Endometrial microvascular endothelial cells (primary cell): Measurements from ENCODE around the gene ODF2L. TPM values are rescaled to one million over a fixed set of nuclear protein-coding genes. Genes with fewer than 3 reads are reported as not detected.

Experiments
- in situ Hi-C: cut with HindIII; loops from 2 replicates; pipeline ENCODE4 v1.10.0; 2017; ENCODE audit warnings: low sequenced_read_pairs, low pct_unique_long_range_greater_than_20kb; ENCODE audit errors: inconsistent ontology term
- total RNA-seq: library from RNA; depleted of rRNA; stranded (reverse); fragments of >200 nt; gene quantifications from one replicate; pipeline ENCODE4 v1.2.3, GENCODE V29; 2015; ENCODE audit errors: inconsistent ontology term

The ODF2L gene
- total RNA-seq, 1 donor from 2014 or later = 27.9 TPM

DNA sequence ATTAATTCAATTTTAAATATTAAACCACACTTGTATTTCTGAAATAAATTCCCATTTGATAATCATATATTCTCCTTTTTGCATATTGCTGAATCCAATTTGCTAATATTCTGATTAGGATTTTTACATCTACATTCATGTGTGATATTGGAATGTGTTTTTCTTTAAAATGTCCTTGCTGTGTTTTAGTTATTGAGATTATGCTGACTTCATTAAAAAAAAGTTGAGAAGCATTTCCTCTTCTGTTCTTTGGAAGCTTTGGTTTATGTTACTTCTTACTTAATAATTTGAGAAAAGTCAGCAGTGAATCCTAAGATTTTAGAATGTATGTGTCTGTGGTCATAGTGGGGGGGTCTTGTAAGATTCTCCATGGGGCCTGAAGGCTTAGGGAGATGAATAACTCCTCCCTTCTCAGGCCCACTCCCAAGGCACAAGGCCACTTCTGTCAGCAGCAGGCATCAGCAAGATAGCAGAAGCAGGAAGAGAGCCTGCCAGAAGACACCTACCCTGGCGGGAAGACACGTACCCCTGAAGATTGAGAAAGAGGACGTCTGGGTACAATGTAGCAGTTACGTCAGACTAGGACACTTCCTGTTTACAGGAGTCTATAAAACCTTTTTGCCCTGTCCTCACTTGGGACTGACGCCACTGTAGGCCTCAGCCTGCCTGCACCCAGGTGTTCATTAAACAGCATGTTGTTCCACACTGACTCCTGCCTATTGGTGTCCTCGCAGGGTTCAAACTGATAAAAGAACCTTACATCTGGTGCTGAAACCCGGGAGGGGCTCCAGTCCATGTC, 56.9 kb downstream of the ODF2L start:
- in situ Hi-C loops = no loop called here

DNA sequence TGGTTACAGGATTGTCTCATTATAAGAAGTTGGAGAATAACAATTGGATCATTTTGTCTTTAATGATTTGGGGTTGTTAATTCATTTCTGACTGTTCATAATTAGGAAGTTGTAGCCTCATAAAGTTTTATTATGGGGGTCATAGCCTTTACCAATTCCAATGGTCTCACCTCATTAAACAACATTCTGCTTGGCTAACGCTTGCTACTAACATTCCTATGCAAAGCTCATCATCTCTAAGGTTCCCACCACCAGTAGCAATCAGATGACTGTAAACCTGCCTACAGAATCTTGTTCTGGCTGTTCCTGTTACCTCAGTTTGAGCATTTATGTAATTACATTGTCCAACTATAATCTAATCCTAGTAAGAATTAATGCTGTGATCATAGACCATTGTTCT, 60.2 kb downstream of the ODF2L start:
- in situ Hi-C loops = no loop called here

DNA sequence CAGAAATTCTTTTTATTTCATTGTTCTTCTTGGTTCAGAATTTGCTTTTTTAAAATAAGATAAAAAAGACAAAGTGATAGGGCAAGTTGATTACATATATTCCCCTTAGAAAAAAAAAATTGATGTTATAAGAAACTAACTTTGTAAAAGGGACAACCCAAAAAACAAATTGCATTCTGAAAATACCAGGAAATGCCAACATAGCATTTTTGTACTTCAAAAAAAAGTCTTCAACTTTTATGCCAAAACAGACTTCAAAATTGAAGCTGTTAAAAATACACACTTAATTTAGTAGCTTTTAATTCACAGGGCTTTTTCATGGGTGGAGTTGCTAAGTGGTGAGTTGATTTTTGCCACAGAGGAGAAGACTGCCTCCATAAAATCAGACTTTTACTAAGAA, 70.9 kb downstream of the ODF2L start:
- in situ Hi-C loops = no loop called here

DNA sequence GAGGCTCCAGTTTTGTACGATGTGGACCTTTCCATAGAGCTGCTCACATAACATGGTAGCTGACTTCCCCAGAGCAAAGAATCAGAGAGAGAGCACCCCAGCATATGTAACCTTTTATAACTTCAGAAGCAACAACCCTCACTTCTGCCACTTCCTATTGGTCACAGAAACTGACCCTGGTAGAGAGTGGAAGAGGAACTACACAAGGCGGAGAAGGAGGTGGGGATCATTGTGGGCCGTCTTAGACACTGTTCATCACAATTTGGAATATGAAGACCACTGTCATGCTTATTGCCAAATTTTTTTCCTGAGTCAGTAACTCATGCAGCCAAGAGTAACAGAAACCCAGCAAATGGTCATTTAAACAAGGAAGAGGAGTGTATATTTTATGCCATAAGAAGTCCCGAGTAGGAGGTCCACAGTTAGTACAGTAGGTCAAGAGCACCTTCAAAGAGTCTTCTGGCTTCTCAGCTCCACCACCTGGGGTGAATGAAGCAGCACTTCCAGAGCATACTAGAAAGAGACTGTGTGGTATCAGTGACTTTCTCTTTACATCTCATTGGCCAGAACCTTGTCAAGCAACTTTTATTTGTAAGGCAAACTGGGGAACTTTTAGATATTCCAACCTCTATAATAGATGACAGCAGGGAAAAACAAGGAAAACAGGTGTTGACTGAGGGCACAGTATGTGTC, 71.8 kb downstream of the ODF2L start:
- in situ Hi-C loops = no loop called here

DNA sequence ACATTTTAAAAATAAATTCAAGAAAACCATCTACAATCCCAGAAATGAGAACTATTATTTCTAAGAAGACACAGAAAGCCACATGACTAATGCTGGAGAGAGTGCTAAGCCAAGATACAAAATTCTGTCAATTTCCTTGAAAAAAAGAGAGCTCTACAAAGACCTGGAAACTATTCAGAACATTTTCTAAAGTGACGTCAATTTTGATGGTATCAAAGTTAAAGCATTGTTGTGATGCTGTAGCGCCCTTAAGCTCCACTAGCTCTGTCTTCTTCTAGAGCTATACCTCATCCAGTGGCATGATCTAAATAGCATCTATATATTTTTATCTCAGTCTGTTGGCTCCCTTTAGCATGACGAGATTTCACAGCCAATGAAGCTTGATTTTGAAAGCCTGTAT, 73.9 kb downstream of the ODF2L start:
- in situ Hi-C loops = no loop called here

DNA sequence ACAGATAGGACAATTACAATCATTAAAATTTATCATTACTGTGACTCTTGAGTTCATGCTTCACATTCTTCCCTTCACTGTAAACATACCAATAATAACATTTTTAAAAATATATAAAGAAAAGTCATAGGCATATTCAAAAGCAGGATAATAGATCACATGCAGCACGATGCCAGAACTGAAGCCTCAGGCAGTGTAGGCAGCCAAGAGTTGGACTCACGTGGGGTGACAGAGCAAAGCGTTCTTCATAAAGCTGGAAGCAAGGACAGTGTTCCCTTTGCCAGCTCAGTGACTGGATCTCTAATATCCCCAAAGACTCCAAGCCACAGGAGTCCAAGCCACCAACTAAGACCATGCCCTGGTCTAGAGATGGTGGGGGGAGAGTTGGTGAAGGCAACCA, 77.7 kb downstream of the ODF2L start:
- in situ Hi-C loops = no loop called here

DNA sequence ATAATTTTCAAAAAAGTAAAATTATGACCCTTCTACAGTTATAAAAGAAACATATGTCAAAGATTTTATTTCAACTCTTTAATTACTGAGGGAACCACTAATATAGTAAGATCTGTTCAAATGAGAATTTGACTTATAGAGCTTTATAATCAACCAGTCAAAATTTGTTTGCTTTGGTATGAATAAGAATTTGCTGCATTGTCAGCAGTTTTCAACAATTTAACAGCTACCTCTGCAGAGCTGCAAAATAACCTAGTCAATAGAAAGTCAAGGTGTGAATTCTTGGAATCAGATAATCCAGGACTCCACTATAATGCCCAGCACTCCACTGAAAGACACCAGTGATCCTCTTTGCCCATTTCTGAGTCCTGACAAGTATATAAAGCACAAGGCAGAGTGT, 78.2 kb downstream of the ODF2L start:
- in situ Hi-C loops = no loop called here

DNA sequence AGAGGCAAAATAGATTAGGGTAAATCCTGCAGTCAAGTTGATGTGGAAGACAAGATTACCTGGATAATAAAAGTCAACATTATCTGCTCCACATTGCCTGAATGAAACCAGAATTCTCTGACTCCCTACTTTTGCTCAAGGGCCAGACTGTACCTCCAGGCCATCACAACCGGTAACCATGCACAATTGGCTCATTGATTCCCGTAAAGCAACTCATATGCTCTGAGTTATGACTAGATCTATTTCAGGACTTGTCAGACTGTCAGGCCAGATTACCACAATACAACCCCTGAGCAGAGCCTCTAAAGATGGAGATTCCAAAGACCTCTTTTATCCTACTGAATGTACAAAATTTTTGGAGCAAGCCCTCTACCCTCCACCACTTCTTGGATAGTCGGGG, 90.4 kb downstream of the ODF2L start:
- in situ Hi-C loops = no loop called here

DNA sequence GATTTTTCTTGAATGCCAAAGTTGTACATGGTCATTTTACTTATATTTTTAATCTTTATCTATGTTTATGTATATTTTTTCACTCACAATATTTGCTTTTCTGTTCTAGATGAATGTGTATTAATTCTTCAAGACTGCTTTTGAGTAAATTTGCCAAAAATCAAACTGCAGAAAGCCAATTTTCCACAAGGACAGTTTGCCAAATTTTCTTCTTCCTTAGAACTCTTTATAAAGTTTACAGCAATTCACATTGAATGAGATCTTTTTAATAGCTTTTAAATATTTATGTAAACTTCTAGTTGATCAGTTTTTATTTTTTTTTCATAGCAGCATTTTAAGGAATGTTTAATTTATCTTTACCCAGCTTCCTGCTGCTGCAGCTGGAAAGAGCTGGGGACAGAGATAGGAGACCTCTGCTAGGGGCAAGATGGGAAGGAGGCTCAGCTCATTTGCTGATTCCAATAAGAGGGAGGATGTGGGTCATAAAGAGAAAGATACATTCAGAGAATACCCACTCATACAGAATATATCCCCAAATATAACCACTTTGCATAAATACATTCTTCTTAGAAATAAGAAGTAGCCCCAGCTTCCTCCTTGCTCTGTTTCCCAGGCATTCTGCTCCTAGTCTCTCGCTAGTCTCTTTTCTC, 93.0 kb downstream of the ODF2L start:
- in situ Hi-C loops = no loop called here

Other genes starting within 250 kb of the ODF2L start
- gene COL24A1, start 239.6 kb downstream of the ODF2L start, total RNA-seq = not detected
- gene CLCA2, start 27.8 kb upstream of the ODF2L start, total RNA-seq = not detected
- gene CLCA1, start 72.6 kb upstream of the ODF2L start, total RNA-seq = not detected
- gene CLCA4, start 150.8 kb upstream of the ODF2L start, total RNA-seq = not detected